ENCODE data around the gene LDLRAD1. TPM values are rescaled to one million over a fixed set of nuclear protein-coding genes. Genes with fewer than 3 reads are reported as not detected.

LDLRAD1 gene
- total RNA-seq, 1 experiment from 2014 or later: 1.6 TPM

DNA sequence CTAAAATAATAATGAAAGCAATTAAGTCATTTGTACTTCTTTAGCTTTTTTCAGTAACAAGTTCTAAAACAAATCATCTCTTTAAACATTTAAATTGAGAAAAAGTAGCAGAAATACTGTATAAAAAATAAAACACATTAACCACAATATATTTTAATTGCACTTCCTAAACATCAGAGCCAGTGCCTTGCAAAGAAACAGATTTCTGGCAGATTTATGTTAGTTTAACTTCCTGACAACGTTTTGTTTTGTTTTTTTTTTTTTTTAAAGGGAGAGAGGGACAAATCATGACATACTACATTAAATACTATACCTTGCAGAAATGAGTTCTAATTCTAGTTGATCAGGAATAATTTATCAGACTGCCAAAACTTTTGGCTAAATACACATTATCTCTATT is 23.8 kb upstream of the LDLRAD1 start:
- Histone ChIP-seq H3K4me1 (replicated peaks; ENCODE audit: insufficient read depth) (no peaks in the 10 kb centered on the region), H3K4me2 (no peak overlapping the region), H4K20me1 (ENCODE audit: insufficient read depth) (no peaks in the 10 kb centered on the region), H3F3A (ENCODE audit: insufficient read depth, low read depth) (0 out of 2 replicates have a peak, but pooled peaks cover 3% of the 10 kb centered on the region), H3K9me3 (ENCODE audit: insufficient read depth, low read depth) (no peaks in the 10 kb centered on the region), H3K27me3 (ENCODE audit: insufficient read depth, low read depth) (no peaks in the 10 kb centered on the region), H3K36me3 (ENCODE audit: low read depth) (peaks cover 34% of the 10 kb centered on the region), H2AFZ (no peak overlapping the region), H3K79me2 (ENCODE audit: low read depth) (no peaks in the 10 kb centered on the region), H3K4me3 (no peak overlapping the region), H3K9me2 (ENCODE audit: insufficient read depth) (no peaks in the 10 kb centered on the region), H3K27ac (no peak overlapping the region)
- intact Hi-C loops (cut with micrococcal nuclease; ENCODE audit: unreplicated experiment): no loop called here
- no peak for TF ChIP-seq EZH2 (IDR thresholded peaks at IDR 0.05; ENCODE audit: low read depth)
- TF ChIP-seq, protein P1, sequence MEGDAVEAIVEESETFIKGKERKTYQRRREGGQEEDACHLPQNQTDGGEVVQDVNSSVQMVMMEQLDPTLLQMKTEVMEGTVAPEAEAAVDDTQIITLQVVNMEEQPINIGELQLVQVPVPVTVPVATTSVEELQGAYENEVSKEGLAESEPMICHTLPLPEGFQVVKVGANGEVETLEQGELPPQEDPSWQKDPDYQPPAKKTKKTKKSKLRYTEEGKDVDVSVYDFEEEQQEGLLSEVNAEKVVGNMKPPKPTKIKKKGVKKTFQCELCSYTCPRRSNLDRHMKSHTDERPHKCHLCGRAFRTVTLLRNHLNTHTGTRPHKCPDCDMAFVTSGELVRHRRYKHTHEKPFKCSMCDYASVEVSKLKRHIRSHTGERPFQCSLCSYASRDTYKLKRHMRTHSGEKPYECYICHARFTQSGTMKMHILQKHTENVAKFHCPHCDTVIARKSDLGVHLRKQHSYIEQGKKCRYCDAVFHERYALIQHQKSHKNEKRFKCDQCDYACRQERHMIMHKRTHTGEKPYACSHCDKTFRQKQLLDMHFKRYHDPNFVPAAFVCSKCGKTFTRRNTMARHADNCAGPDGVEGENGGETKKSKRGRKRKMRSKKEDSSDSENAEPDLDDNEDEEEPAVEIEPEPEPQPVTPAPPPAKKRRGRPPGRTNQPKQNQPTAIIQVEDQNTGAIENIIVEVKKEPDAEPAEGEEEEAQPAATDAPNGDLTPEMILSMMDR (conservative IDR thresholded peaks at IDR 0.05): no peak
- DNase-seq: no peak
- CTCF ChIA-PET: no interaction called here
- POLR2A ChIA-PET (ENCODE audit: unreplicated experiment): interaction anchor here (0.7 kb wide), 1 partner anchor 113 kb away, joined by 3 read pairs; no protein-coding TSS in a partner anchor
- no TSS peak for BruUV-seq (replicated peaks)

- H3K27ac ChIP-seq: no peak overlapping the region
- H3K4me3 ChIP-seq: no peak overlapping the region
- H3K9me3 ChIP-seq (ENCODE audit: insufficient read depth, low read depth): no peaks in the 10 kb centered on the region
- no peaks in the 10 kb centered on the region for H3K9me2 ChIP-seq (ENCODE audit: insufficient read depth)
- no peak overlapping the region for H3K4me2 ChIP-seq
- H3K4me1 ChIP-seq (replicated peaks; ENCODE audit: insufficient read depth): no peaks in the 10 kb centered on the region
- no peak overlapping the region for H2AFZ ChIP-seq
- no peak for DNase-seq
- peaks cover 30% of the 10 kb centered on the region for H3K36me3 ChIP-seq (ENCODE audit: low read depth)
- intact Hi-C loops (cut with micrococcal nuclease; ENCODE audit: unreplicated experiment): no loop called here
- H3F3A ChIP-seq (ENCODE audit: insufficient read depth, low read depth): 0 out of 2 replicates have a peak, but pooled peaks cover 3% of the 10 kb centered on the region
- H4K20me1 ChIP-seq (ENCODE audit: insufficient read depth): no peaks in the 10 kb centered on the region
- no TSS peak for BruUV-seq (replicated peaks)
- H3K27me3 ChIP-seq (ENCODE audit: insufficient read depth, low read depth): no peaks in the 10 kb centered on the region
- H3K79me2 ChIP-seq (ENCODE audit: low read depth): no peaks in the 10 kb centered on the region
- ChIA-PET POLR2A (ENCODE audit: unreplicated experiment) (interaction anchor here (0.6 kb wide), 1 partner anchor 36 kb away, joined by 3 read pairs; no protein-coding TSS in a partner anchor), CTCF (no interaction called here)
- TF ChIP-seq, protein P1 (conservative IDR thresholded peaks at IDR 0.05): no peak
- no peak for TF ChIP-seq EZH2 (IDR thresholded peaks at IDR 0.05; ENCODE audit: low read depth)
Measured at GRCh38 chr1:54037476-54037875, 19.5 kb upstream of the LDLRAD1 start.

DNA sequence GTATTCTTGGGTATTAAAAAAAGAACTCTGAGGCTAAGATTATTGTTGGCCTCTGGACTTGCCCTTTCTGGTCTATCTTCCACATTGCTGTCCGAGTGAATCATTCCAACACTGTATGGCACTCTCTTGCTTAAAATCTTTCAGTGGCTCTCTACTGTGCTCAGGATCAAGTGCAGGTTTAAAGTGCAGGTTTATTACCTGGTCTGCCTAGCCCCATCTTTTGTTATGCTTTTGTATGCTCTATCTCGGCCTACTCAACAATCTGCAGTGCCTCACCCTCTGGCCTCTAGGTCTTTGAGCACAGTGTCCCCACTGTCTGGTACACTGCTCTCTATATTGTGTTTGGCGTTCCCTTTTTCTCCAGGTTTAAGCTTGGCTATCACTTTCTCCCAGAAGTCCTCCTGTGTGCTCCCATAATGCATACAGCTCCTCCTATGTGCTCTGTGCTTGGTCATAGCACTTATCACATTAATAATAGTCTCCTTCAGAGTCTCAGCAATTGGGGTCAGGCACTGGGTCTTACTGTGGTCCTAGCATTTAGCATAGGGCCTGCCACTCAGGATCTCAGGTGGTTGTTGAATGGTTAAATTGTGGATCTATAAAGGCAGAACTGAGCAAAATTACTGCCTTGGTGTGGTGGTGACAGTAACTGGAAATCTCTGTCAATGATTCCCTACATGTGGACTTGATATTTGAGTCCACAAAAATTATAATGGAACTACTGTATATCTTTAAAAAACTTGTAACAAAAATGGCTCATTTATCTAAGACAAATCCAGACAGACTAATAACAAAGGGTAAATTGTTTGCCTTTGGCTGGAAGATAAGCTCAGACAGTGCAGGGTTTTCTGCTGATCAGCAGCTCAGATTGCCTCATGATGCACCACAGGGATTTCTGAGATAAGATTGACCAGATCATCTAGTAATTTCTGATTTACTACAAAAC is 10.6 kb upstream of the LDLRAD1 start:
- CTCF ChIA-PET: no interaction called here
- Histone ChIP-seq H3K4me2 (no peak overlapping the region), H3K27me3 (ENCODE audit: insufficient read depth, low read depth) (no peaks in the 10 kb centered on the region), H4K20me1 (ENCODE audit: insufficient read depth) (no peaks in the 10 kb centered on the region), H3K4me1 (replicated peaks; ENCODE audit: insufficient read depth) (no peaks in the 10 kb centered on the region), H3K79me2 (ENCODE audit: low read depth) (no peaks in the 10 kb centered on the region), H3K9me2 (ENCODE audit: insufficient read depth) (no peaks in the 10 kb centered on the region), H3K36me3 (ENCODE audit: low read depth) (no peaks in the 10 kb centered on the region), H2AFZ (no peak overlapping the region), H3K4me3 (no peak overlapping the region), H3F3A (ENCODE audit: insufficient read depth, low read depth) (peaks cover 7% of the 10 kb centered on the region; the same call in 1 of the 2 replicates), H3K9me3 (ENCODE audit: insufficient read depth, low read depth) (no peaks in the 10 kb centered on the region), H3K27ac (no peak overlapping the region)
- no peak for DNase-seq
- no TSS peak for BruUV-seq (replicated peaks)
- intact Hi-C loops (cut with micrococcal nuclease; ENCODE audit: unreplicated experiment): no loop called here
- TF ChIP-seq EZH2 (IDR thresholded peaks at IDR 0.05; ENCODE audit: low read depth): no peak
- TF ChIP-seq, protein P1 (conservative IDR thresholded peaks at IDR 0.05): no peak
- POLR2A ChIA-PET (ENCODE audit: unreplicated experiment): interaction anchor here (0.7 kb wide), 1 partner anchor 38 kb away, joined by 4 read pairs; no protein-coding TSS in a partner anchor
